Neuronal stem cell (in vitro differentiated cells): ENCODE data around the gene CFAP54.

Experiments used
- DNase-seq: peaks from one replicate; pipeline ENCODE4 v3.0.0-alpha.2; 2013; ENCODE audit warnings: low spot score
- H2AFZ ChIP-seq: one replicate; pipeline ENCODE4 v1.6.1; 2013; ENCODE audit warnings: mild to moderate bottlenecking, low read length, inconsistent platforms
- H2AK5ac ChIP-seq: 2 replicates; pipeline ENCODE4 v1.6.1; 2013; ENCODE audit warnings: low read depth, mild to moderate bottlenecking, inconsistent platforms, low read length, moderate library complexity, mixed read lengths
- H2BK120ac ChIP-seq: 2 replicates; pipeline ENCODE4 v1.6.1; 2013; ENCODE audit warnings: low read depth, mild to moderate bottlenecking, inconsistent platforms, low read length, moderate library complexity, mixed read lengths
- H2BK12ac ChIP-seq: one replicate; pipeline ENCODE4 v1.6.1; 2013; ENCODE audit warnings: low read length, inconsistent platforms
- H2BK15ac ChIP-seq: 2 replicates; pipeline ENCODE4 v1.6.1; 2013; ENCODE audit warnings: mild to moderate bottlenecking, low read length, inconsistent platforms, mixed read lengths
- H2BK5ac ChIP-seq: one replicate; pipeline ENCODE4 v1.6.1; 2013; ENCODE audit warnings: inconsistent platforms, mild to moderate bottlenecking, low read length, moderate library complexity
- H3K14ac ChIP-seq: one replicate; pipeline ENCODE4 v1.6.1; 2013; ENCODE audit warnings: low read length, inconsistent platforms
- H3K18ac ChIP-seq: 2 replicates; pipeline ENCODE4 v1.6.1; 2013; ENCODE audit warnings: low read length, inconsistent platforms
- H3K23ac ChIP-seq: 2 replicates; pipeline ENCODE4 v1.6.1; 2013; ENCODE audit warnings: low read depth, mild to moderate bottlenecking, mixed read lengths, low read length, inconsistent platforms; ENCODE audit not compliant: poor library complexity
- H3K27ac ChIP-seq: replicated peaks from 3 replicates; pipeline ENCODE4 v1.5.1; 2013; ENCODE audit warnings: low read length, inconsistent platforms
- H3K27me3 ChIP-seq, 3 experiments: 2 replicates each; pipeline ENCODE4 v1.6.1; 2013; ENCODE audit warnings: low read length in 3 of 3, mild to moderate bottlenecking in 2 of 3, inconsistent platforms in 1 of 3, low read depth in 1 of 3, mixed read lengths in 1 of 3, moderate library complexity in 1 of 3; ENCODE audit not compliant: control insufficient read depth in 3 of 3, insufficient read depth in 3 of 3
- H3K36me3 ChIP-seq, 2 donors: replicated peaks in 1 of 2; 2 replicates each; pipeline ENCODE4 v1.6.1; 2013; ENCODE audit warnings: low read length in 2 of 2; ENCODE audit not compliant: control insufficient read depth in 2 of 2, insufficient read depth in 2 of 2
- H3K4ac ChIP-seq: 2 replicates; pipeline ENCODE4 v1.6.1; 2013; ENCODE audit warnings: inconsistent platforms, mild to moderate bottlenecking, low read length, moderate library complexity
- H3K4me1 ChIP-seq, 2 donors: 1 replicate in 1 of 2; 2 replicates in 1 of 2; pipeline ENCODE4 v1.6.1; 2013; ENCODE audit warnings: low read length in 2 of 2, low read depth in 1 of 2; ENCODE audit not compliant: control insufficient read depth in 2 of 2, insufficient read depth in 1 of 2
- H3K4me2 ChIP-seq: one replicate; pipeline ENCODE4 v1.6.1; 2013; ENCODE audit warnings: mild to moderate bottlenecking, low read length, inconsistent platforms; ENCODE audit not compliant: insufficient read depth, poor library complexity, severe bottlenecking
- H3K4me3 ChIP-seq, 2 donors: 2 replicates each; pipeline ENCODE4 v1.5.1; 2013; ENCODE audit warnings: low read length in 2 of 2, mild to moderate bottlenecking in 2 of 2, inconsistent platforms in 1 of 2, moderate library complexity in 1 of 2
- H3K79me1 ChIP-seq: one replicate; pipeline ENCODE4 v1.6.1; 2013; ENCODE audit warnings: low read depth, mild to moderate bottlenecking, inconsistent platforms, low read length, moderate library complexity
- H3K9ac ChIP-seq: one replicate; pipeline ENCODE4 v1.6.1; 2013; ENCODE audit warnings: mild to moderate bottlenecking, low read depth, low read length, inconsistent platforms; ENCODE audit not compliant: poor library complexity
- H3K9me3 ChIP-seq, 2 donors: replicated peaks in 1 of 2; 2 replicates each; pipeline versions ENCODE3 to v1.6.1; 2013; ENCODE audit warnings: low read length in 2 of 2, mild to moderate bottlenecking in 2 of 2, inconsistent platforms in 1 of 2, low read depth in 1 of 2, mixed read lengths in 1 of 2, moderate library complexity in 1 of 2; ENCODE audit not compliant: control insufficient read depth in 2 of 2, insufficient read depth in 1 of 2
- H4K8ac ChIP-seq: one replicate; pipeline ENCODE4 v1.6.1; 2013; ENCODE audit warnings: low read depth, mild to moderate bottlenecking, inconsistent platforms, low read length, moderate library complexity
- H4K91ac ChIP-seq: one replicate; pipeline ENCODE4 v1.6.1; 2013; ENCODE audit warnings: low read length, low read depth, mild to moderate bottlenecking, inconsistent platforms; ENCODE audit not compliant: poor library complexity
- WGBS, 2 donors: extraction: QIAGEN DNeasy Blood & Tissue Kit; methylation state at CpG; one replicate each; pipeline ENCODE4 v1.1.7; 2013; ENCODE audit warnings: missing lambda C conversion rate in 2 of 2, mixed read lengths in 1 of 2; ENCODE audit not compliant: insufficient read length in 2 of 2, insufficient replicate concordance in 1 of 2; ENCODE audit errors: extremely low coverage in 2 of 2; 5-methylcytosine and 5-hydroxymethylcytosine counted together

Gene CFAP54

DNA sequence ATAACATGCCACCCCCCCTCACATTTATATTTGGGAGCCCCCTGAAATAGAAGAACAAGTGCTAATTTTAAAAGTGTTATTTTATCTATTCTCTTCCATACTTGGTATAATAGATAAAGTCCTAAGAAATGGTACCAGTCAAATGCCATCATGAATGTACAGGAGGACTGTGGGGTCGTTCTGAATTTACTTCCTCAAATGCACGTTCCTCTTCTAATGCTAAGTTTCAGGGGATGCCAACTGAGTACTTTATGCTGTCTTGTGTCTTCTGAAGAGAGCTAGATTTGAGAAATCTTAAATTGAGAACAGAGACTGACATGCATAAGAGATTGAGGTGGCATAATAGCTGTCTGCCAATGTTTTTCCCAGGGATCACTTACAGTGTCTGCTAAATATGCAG lies 59.0 kb downstream of the CFAP54 start:
- Histone ChIP-seq H3K36me3 (no peaks in the 10 kb centered on the region), H3K27me3 (no peaks in the 10 kb centered on the region), H3K9ac (no peak overlapping the region), H3K27ac (no peak overlapping the region), H4K91ac (no peak overlapping the region), H2BK120ac (no peak overlapping the region), H3K23ac (no peak overlapping the region), H4K8ac (no peak overlapping the region), H3K79me1 (no peaks in the 10 kb centered on the region), H3K14ac (no peak overlapping the region), H3K4me1 (no peaks in the 10 kb centered on the region), H3K18ac (no peak overlapping the region), H2BK15ac (no peak overlapping the region), H3K4me2 (no peak overlapping the region), H2BK5ac (no peak overlapping the region), H3K4me3 (no peak overlapping the region), H2AK5ac (no peak overlapping the region), H3K9me3 (no peaks in the 10 kb centered on the region), H2AFZ (no peak overlapping the region), H3K4ac (no peak overlapping the region), H2BK12ac (no peak overlapping the region)
- no CpG with 5 or more reads among the region's 2 CpGs for WGBS, 2 donors
- DNase-seq = no peak

DNA sequence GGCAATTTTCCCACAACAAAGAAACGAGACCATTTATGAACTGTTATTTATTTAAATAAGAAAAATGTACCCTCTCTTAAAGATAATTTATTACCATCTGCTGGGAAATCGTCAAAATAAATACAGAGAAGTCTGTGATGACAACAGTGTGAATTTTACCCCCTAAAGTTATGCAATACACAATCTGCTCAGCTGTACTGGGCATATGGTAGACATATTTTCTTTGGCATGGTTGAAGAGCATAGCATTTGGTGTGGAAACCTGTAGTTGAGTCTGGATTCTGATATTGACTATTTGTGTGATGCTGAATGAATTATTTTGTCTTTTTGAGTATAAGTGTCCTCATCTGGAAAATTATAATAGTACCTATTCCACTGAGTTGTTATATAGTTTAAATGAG lies 60.0 kb downstream of the CFAP54 start:
- WGBS, 2 donors = no CpG with 5 or more reads among the region's 2 CpGs
- H3K14ac ChIP-seq = no peak overlapping the region
- H2BK120ac ChIP-seq = no peak overlapping the region
- no peak overlapping the region for H2AK5ac ChIP-seq
- no peak overlapping the region for H4K8ac ChIP-seq
- H2AFZ ChIP-seq = no peak overlapping the region
- H3K27ac ChIP-seq = no peak overlapping the region
- H3K4me1 ChIP-seq = no peaks in the 10 kb centered on the region
- no peak overlapping the region for H4K91ac ChIP-seq
- no peak overlapping the region for H3K9ac ChIP-seq
- no peak overlapping the region for H3K23ac ChIP-seq
- no peak overlapping the region for H3K4me3 ChIP-seq
- no peaks in the 10 kb centered on the region for H3K9me3 ChIP-seq
- no peak overlapping the region for H2BK5ac ChIP-seq
- no peak overlapping the region for H2BK15ac ChIP-seq
- H3K4me2 ChIP-seq = no peak overlapping the region
- H3K18ac ChIP-seq = no peak overlapping the region
- H2BK12ac ChIP-seq = no peak overlapping the region
- no peaks in the 10 kb centered on the region for H3K27me3 ChIP-seq
- no peak overlapping the region for H3K4ac ChIP-seq
- DNase-seq = no peak
- H3K36me3 ChIP-seq = no peaks in the 10 kb centered on the region
- no peaks in the 10 kb centered on the region for H3K79me1 ChIP-seq

DNA sequence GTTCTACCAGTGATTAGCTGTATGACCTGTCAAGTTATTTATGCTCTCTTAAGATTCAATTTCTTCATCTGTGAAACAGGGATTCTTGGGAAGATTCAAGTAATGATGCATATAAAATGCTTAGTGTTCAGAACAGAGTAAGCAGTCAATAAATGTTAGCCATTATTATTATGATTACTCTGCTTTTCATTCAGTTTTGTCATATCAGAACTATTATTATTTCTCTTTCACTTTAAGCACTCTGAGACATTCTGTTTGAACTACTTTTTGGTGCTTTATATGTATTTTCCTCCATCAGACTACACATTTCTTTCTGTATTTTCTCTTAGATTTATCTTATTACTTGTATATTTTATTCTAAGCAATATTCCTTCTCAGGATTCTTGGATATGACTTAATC lies 81.2 kb downstream of the CFAP54 start:
- Histone ChIP-seq H3K36me3 (no peaks in the 10 kb centered on the region), H2AFZ (no peak overlapping the region), H3K9ac (no peak overlapping the region), H3K27ac (no peak overlapping the region), H3K14ac (no peak overlapping the region), H2BK12ac (no peak overlapping the region), H4K8ac (no peak overlapping the region), H3K9me3 (no peaks in the 10 kb centered on the region), H3K79me1 (no peaks in the 10 kb centered on the region), H3K4me2 (no peak overlapping the region), H2BK120ac (no peak overlapping the region), H2BK15ac (no peak overlapping the region), H3K4me3 (no peak overlapping the region), H3K18ac (no peak overlapping the region), H3K23ac (no peak overlapping the region), H4K91ac (no peak overlapping the region), H2AK5ac (no peak overlapping the region), H3K4me1 (no peaks in the 10 kb centered on the region), H3K4ac (no peak overlapping the region), H3K27me3 (no peaks in the 10 kb centered on the region), H2BK5ac (no peak overlapping the region)
- no peak for DNase-seq

DNA sequence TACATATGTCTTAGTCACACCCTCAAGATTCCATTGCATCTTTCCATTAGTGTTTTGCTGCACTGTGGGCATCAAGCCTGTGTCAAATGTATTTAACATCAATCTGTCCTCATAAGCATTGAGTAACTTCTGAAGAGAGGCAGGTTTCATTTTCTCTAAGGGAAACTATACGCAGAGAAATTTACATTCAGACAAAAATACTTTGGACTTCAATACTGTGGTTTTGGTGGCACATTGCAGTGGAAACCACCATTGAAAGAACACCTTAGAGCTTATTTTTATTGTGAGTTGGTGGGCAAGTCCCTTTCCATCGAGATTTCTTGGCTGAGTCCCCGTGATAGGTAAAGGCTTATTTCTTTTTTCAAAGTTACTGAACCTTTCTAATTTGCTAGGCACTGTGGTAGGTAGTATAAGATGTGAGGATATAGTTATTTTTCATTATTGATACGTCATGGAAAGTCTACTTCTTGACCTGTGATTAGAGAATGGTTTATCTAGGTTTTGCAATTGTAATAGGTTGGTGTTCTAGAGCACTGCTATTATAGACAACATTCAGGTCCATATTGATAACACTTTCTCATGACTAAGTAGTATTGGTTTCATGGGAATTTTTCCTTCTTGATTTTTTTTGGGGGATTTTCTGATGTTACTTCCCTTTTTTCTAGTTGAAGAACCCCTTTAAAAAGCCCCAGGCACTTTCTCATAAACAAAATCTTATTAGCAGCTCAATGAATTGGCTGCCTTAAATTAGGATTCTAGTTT lies 81.9 kb downstream of the CFAP54 start:
- H2BK120ac ChIP-seq = no peak overlapping the region
- no peak overlapping the region for H2AFZ ChIP-seq
- no peak overlapping the region for H3K9ac ChIP-seq
- no peak overlapping the region for H2BK12ac ChIP-seq
- H3K27ac ChIP-seq = no peak overlapping the region
- no peaks in the 10 kb centered on the region for H3K4me1 ChIP-seq
- no peak overlapping the region for H4K91ac ChIP-seq
- H3K4me2 ChIP-seq = no peak overlapping the region
- H2BK15ac ChIP-seq = no peak overlapping the region
- no CpG with 5 or more reads among the region's 4 CpGs for WGBS, 2 donors
- H2BK5ac ChIP-seq = no peak overlapping the region
- H3K23ac ChIP-seq = no peak overlapping the region
- H3K14ac ChIP-seq = no peak overlapping the region
- no peaks in the 10 kb centered on the region for H3K36me3 ChIP-seq
- H4K8ac ChIP-seq = no peak overlapping the region
- no peaks in the 10 kb centered on the region for H3K9me3 ChIP-seq
- no peak overlapping the region for H3K4me3 ChIP-seq
- H2AK5ac ChIP-seq = no peak overlapping the region
- DNase-seq = no peak
- no peak overlapping the region for H3K4ac ChIP-seq
- no peaks in the 10 kb centered on the region for H3K27me3 ChIP-seq
- H3K79me1 ChIP-seq = no peaks in the 10 kb centered on the region
- no peak overlapping the region for H3K18ac ChIP-seq
